ENCODE results near the gene IDH3G. TPM values are rescaled to one million over a fixed set of nuclear protein-coding genes. Genes with fewer than 3 reads are reported as not detected.

IDH3G gene
- total RNA-seq, 1 donor: 40.2 TPM

DNA sequence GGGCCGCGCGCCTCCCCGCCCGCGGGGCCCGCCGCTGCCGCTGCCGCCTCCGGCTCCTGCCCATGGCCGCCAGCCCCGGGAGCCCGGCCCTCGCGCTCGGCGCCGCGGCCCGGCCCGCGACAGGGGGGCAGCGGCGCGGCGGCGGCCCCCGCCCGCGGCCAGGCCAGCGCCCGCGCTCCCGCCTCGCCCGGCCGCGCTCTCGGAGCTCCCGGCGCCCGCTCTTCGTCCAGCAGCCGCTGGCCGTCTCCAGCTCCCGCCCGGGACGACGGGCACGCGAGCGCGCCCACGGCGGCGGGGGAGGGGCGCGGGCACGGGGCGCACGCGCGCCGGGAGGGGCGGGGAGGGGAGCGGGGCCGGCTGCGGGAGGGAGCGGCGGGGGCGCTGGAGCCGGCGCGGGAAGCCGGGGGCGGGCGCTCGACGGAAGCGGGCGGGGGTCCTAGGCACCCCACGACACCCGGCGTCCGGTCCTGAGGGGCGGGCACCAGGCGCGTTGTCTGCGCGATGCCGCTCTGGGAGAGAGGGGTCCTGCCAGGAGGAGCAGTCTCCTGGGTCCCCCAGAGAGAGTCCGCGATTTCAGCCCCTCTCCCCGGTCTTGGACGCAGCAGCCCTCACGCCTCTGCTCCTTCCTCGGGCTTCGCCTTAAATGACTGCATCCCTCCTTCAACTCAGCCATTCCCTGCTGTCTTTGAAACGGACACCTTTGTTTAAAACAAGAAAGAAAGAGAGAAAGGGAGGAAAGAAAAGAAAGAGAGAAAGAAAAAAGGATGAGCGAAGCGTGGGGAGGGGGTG, 36.7 kb upstream of the IDH3G start:
- H4K20me1 ChIP-seq (ENCODE audit: insufficient read depth, low read length): no peaks in the 10 kb centered on the region
- peaks cover 54% of the 10 kb centered on the region for H3K27me3 ChIP-seq (ENCODE audit: insufficient read depth, low read length)
- no peaks in the 10 kb centered on the region for H3K79me2 ChIP-seq (ENCODE audit: insufficient read depth, low read length)
- TF ChIP-seq, protein P1, sequence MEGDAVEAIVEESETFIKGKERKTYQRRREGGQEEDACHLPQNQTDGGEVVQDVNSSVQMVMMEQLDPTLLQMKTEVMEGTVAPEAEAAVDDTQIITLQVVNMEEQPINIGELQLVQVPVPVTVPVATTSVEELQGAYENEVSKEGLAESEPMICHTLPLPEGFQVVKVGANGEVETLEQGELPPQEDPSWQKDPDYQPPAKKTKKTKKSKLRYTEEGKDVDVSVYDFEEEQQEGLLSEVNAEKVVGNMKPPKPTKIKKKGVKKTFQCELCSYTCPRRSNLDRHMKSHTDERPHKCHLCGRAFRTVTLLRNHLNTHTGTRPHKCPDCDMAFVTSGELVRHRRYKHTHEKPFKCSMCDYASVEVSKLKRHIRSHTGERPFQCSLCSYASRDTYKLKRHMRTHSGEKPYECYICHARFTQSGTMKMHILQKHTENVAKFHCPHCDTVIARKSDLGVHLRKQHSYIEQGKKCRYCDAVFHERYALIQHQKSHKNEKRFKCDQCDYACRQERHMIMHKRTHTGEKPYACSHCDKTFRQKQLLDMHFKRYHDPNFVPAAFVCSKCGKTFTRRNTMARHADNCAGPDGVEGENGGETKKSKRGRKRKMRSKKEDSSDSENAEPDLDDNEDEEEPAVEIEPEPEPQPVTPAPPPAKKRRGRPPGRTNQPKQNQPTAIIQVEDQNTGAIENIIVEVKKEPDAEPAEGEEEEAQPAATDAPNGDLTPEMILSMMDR (IDR thresholded peaks at IDR 0.05; ENCODE audit: extremely low read depth, low read depth, low read length): no peak
- H2AFZ ChIP-seq (ENCODE audit: low read length): no peak overlapping the region
- no peaks in the 10 kb centered on the region for H3K36me3 ChIP-seq (ENCODE audit: insufficient read depth, low read length)
- no peak overlapping the region for H3K4me2 ChIP-seq (ENCODE audit: insufficient read depth, low read length)
- no peak overlapping the region for H3K4me3 ChIP-seq (ENCODE audit: insufficient read depth, low read length)
- DNase-seq (ENCODE audit: insufficient read length, low spot score, missing footprints): peak; percentile 73
- no peaks in the 10 kb centered on the region for H3K4me1 ChIP-seq (ENCODE audit: insufficient read depth, low read length)
- H3K27ac ChIP-seq (ENCODE audit: low read depth, low read length): no peak overlapping the region
- no peaks in the 10 kb centered on the region for H3K9me3 ChIP-seq (ENCODE audit: low read depth, low read length)

DNA sequence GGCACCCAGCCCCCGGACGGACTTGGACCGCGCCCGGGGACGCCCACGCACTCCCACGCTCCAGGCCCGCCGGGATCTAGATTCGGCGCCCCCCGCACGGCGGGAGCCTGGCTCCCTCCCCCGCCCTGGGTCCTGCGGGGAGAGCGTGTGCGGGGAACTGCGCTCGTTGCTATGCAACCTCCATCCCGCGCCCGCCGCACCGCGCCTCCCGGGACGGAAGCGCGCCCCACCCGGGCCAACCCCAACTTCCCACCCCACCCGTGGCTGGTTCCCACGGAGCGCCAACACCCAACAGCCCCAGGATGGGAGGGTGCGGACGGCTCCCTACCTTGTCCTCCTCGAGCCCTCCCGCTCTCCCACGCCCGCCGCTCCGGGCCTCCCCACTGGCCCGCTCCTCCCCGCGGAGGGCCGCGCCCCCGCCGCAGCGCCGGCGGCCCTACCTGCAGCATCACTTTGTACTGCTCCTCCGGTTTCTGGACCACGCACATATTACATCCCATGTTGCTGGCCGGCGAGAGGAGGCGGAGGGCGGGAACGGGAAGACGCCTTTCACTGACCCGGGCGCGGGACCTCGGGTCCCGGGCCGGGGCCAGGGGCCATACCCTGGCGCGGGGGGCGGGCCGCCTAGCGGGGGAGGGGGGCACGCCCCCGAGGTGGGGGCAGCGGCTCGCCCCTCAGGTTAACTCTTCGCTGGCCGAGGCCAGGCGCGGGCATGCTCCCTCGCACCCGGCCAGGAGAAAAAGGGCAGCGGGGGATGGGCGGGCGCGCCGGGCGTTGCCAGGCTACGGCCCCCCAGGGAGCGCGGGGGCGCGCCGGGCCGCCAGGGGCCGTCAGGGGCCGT, 35.8 kb upstream of the IDH3G start, which contains the start of gene PDZD4:
TSS of gene PDZD4 (minus strand) at position 746 of the 841 bp plus-strand sequence. CDS start at position 500, 246 bp downstream.
- no peak within 1 kb of the TSS for H3K27ac ChIP-seq (ENCODE audit: low read depth, low read length)
- TF ChIP-seq, protein P1 (IDR thresholded peaks at IDR 0.05; ENCODE audit: extremely low read depth, low read depth, low read length): no peak
- peaks cover 53% of the 10 kb centered on the region for H3K27me3 ChIP-seq (ENCODE audit: insufficient read depth, low read length)
- no peaks in the 10 kb centered on the region for H3K79me2 ChIP-seq (ENCODE audit: insufficient read depth, low read length)
- H2AFZ ChIP-seq (ENCODE audit: low read length): no peak within 1 kb of the TSS
- no peaks in the 10 kb centered on the region for H3K4me1 ChIP-seq (ENCODE audit: insufficient read depth, low read length)
- peak; percentile 66 for DNase-seq (ENCODE audit: insufficient read length, low spot score, missing footprints)
- H3K4me2 ChIP-seq (ENCODE audit: insufficient read depth, low read length): no peak within 1 kb of the TSS
- no peak within 1 kb of the TSS for H3K4me3 ChIP-seq (ENCODE audit: insufficient read depth, low read length)
- no peaks in the 10 kb centered on the region for H3K9me3 ChIP-seq (ENCODE audit: low read depth, low read length)
- H4K20me1 ChIP-seq (ENCODE audit: insufficient read depth, low read length): no peaks in the 10 kb centered on the region
- H3K36me3 ChIP-seq (ENCODE audit: insufficient read depth, low read length): no peaks in the 10 kb centered on the region

DNA sequence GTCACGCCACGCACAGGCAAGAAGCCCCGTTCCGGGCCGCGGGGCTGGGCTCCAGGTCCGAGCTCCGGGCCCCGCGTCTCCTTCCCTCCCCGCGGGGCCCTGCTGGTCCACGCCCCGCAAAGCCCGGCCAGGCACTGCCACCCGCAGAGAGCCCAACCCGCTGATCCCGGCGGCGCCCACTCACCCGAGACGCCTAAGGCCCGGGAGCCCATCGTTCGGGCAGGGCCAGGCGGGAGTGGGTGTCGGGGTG, 35.3 kb upstream of the IDH3G start:
- peak; percentile 70 for DNase-seq (ENCODE audit: insufficient read length, low spot score, missing footprints)
- Histone ChIP-seq H3K27ac (ENCODE audit: low read depth, low read length) (no peak overlapping the region), H3K27me3 (ENCODE audit: insufficient read depth, low read length) (peaks cover 48% of the 10 kb centered on the region), H3K4me1 (ENCODE audit: insufficient read depth, low read length) (no peaks in the 10 kb centered on the region), H3K79me2 (ENCODE audit: insufficient read depth, low read length) (no peaks in the 10 kb centered on the region), H3K4me2 (ENCODE audit: insufficient read depth, low read length) (no peak overlapping the region), H2AFZ (ENCODE audit: low read length) (no peak overlapping the region), H3K9me3 (ENCODE audit: low read depth, low read length) (no peaks in the 10 kb centered on the region), H3K36me3 (ENCODE audit: insufficient read depth, low read length) (no peaks in the 10 kb centered on the region), H3K4me3 (ENCODE audit: insufficient read depth, low read length) (no peak overlapping the region), H4K20me1 (ENCODE audit: insufficient read depth, low read length) (no peaks in the 10 kb centered on the region)
- TF ChIP-seq, protein P1 (IDR thresholded peaks at IDR 0.05; ENCODE audit: extremely low read depth, low read depth, low read length): no peak
